Measurements from ENCODE around the gene ZNF385D.

ZNF385D gene

GRCh38 chr3:21670386-21670785, 80.6 kb downstream of the ZNF385D start:
- DNase-seq, result no peak

DNA sequence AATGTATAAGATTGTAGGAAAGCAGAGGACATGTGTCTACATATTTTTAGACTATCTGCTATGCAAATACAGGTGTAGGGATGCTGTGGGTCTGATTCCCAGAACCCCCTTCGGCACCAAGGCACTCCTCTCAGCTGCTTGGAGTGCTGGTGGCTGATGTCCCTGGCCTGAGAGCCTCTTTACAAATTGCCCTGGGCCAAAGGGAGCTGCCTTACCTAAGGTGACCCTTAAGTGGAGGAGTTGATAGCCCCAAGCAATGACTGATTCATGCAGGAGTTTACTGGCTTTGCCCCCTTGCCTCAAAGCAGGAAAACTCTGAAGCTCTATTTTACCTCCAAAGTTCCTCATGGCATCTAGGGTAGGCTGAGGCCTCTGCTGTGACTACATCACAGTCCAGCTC, 83.0 kb downstream of the ZNF385D start:
- no peak for DNase-seq

DNA sequence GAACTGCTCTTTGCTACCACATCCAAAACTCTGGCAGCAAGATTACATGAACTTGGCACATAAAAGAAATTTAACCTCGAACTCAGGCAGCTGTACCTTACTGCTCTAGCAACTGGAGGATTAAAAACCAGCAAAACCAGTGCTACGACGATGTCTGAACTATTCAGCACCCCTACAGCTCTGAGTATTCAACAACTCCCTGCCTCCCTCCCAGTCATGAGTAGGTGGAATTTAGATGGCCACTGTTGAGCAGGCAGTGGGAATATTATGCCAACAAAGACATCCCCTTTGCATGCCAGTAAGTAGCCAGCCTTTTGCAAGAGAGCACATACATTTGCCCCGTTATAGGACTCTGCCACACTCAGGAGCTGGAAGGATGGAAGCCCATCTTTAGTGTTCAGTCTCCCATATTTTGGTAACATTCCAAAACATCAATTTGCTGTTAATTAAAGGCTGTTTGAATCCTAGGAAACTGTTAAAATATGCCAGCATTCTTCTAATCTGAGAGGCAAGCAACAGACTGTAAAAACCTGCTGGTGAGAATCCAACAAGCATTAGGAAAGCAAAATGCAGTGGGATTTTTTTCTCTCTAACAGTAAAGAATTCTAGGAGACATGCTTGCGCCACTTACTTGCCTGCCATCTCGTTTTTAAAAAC, 85.4 kb downstream of the ZNF385D start:
- no peak for DNase-seq

- no peak for DNase-seq
Measured at GRCh38 chr3:21664996-21665395, 86.0 kb downstream of the ZNF385D start.

- DNase-seq, result no peak
Measured at GRCh38 chr3:21662403-21662802, 88.6 kb downstream of the ZNF385D start.

DNA sequence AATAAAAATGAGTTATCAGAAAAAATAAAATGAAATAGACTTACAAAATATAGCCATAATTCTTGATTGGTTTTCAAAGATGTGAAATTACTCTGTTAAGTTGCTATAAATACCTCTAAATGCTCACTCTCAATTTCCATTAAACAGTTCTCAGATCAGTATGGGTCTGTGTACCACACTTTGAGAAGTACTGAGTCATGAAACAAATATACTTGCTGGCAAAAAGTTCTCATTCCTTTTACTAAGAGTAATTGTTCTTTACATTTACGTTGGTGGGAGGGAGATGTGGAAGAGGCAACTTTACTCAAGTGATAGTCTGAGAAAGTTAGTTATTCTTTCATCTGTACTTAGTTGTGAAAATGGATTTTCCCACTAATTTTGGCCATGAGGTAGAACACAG, 96.3 kb downstream of the ZNF385D start:
- DNase-seq, result no peak

DNA sequence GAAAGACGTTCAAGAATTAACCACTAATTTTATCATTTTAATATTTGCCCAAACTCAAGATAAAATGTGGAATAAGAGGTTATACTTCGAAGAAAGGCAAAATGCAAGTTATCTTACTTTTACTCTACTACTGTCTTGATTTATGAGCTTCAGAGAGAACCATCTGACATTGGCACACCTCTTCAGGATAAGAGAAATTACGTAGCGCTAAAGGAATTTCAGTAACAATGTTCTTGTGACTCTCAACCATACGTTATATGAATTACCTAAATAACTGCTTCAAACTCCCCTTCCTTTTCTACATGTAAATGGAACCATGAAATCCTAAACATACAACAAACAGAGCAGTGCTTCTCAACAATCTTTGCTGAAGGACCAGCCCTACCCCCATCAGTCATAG, 96.8 kb downstream of the ZNF385D start:
- no peak for DNase-seq

DNA sequence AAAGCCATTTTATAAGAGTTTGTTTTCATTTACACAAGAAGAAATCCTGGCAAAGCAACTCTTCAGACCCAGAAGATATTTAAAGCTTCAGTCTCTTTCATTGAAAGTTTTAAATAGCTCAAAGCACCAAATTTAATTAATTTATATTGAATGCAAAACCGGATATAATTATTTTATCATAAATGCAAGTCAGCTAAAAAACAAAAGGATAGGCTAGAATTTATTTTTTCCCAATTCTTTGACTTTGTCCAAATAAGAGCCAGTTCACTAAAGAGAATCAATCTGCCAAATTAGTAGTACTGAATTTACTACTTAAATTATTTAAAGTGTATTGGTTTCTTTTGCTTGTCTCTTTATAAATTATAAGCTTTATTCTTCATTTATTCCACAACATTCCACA, 101.5 kb downstream of the ZNF385D start:
- no peak for DNase-seq

DNA sequence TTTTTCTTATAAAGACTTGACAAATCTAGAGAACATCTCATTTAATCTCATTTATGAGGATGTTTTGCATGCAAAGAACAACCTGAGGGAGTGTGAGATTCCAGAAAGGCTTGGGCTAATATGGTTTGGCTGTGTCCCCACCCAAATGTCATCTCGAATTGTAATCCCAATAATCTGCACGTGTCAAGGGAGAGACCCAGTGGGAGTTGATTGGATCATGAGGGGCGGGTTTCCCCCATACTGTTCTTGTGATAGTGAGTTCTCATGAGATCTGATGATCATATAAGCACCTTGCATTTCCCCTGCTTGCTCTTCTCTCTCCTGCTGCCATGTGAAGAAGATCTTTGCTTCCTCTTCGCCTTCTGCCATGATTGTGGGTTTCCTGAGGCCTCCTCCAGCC, 103.0 kb downstream of the ZNF385D start:
- no peak for DNase-seq

DNA sequence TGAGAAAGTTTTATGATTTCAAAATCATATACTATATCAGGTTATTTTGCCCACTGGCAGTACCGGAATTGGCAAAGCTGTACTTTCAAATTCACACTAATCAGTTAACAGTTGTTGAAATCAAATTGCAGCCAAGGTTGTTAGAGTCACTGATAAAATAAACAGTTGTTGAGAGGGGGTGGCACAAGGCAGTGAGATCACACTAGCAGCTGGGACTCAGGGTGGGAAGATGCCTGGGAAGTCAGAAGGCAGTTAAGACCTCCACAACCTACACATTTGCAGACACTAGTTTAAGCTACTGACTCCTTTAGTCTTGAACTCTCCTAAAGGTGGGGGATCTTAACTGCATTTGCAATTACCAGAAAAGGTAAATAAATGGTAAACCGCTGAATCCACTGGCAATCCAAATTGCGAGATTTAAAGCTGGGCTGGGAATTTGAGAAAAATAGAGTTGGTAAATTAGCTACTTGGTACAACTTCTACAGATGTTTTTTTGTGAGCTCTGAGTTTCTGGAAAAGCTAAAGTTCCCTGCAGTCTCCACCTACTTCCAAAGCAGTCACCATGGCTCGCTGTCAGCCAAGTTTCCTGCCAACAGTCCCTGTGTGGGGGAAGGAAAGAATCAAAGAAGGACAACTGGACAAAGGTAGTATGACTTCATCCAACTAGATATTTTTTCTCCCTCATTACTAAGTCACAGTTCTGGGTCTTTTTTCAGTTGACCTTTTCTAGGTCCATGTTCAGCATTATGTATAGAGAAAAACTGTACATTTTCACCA, 105.7 kb downstream of the ZNF385D start:
- DNase-seq, result no peak

- no peak for DNase-seq
Measured at GRCh38 chr3:21644268-21644667, 106.7 kb downstream of the ZNF385D start.

GRCh38 chr3:21643752-21644151, 107.3 kb downstream of the ZNF385D start:
- no peak for DNase-seq

GRCh38 chr3:21642433-21642832, 108.6 kb downstream of the ZNF385D start:
- no peak for DNase-seq

DNA sequence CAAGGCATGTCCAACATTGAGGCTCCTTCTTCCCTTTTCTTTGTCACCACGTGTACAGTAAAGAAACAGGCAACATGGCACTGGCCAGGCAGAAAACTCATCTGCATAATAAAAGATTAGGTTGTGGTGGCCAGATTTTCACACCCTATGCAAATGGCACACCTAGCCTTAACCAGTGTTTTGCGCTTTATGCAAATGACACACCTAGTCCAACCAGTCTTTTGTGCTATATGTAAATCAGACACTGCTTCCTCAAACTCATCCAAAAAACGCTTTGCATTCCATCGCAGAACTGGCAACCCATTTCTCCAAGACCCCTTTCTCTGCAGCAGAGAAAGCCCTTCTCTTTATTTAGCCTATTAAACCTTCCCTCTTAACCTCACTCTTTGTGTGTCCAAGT, 109.1 kb downstream of the ZNF385D start:
- no peak for DNase-seq

DNA sequence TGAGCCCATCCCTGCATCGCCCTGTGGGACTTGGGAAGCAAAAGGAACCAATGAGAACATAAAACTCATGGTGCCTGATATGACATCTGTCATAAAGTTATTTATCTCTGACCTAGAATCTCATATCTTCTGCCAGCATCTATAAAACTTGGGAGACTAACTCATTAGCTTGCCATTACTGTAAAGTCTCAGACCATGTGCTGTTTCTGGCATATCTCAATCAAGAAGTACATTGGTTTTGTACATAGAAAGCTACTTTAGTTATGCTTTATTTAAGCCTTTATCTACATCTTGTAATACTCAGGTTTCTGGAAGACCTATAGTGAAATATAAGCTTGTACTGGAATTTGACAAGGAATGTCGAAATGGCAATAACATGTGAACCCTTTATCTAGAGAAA, 112.5 kb downstream of the ZNF385D start:
- DNase-seq, result no peak

- no peak for DNase-seq
Measured at GRCh38 chr3:21634112-21634511, 116.9 kb downstream of the ZNF385D start.

DNA sequence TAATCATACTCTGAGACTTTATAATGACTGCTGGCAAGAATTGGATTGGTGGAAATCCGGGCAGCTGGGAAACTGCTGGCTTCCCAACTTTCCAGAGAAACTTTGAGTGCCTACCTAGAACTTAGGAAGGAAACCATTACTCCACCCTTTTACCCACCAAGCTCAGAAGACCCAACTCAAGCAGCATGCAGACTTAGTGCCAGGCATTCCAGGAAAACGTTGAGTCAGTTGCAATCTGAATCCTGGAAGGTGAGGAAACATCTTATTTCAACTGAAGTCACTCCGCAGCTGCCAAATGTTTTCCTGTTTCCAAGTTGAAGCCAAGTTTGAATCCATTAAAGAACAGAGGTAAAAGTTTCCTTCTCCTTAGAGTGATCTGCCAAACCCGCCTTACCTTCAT, 126.5 kb downstream of the ZNF385D start:
- no peak for DNase-seq

DNA sequence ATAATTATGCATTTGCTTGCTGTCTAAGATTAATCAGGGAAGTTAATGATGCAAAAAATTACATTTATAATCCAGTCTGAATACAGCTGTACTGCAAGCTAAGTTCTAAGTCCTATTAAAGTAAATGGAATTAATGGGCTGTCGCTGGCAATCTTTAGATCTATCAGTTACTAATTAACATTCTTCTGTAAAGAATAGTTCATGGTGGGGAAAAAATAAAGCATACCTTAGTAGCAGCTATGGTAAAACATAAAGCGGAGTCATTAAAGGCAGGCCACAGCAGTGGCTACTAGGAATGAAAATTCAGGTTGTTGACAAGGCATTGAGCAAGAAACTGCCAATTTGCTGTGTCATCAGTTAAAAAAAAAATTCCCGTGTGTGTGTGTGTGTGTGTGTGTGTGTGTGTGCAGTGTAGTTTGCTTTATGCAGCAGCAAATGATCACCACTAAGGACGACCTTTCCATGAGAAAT, 129.8 kb downstream of the ZNF385D start:
- DNase-seq, result no peak

DNA sequence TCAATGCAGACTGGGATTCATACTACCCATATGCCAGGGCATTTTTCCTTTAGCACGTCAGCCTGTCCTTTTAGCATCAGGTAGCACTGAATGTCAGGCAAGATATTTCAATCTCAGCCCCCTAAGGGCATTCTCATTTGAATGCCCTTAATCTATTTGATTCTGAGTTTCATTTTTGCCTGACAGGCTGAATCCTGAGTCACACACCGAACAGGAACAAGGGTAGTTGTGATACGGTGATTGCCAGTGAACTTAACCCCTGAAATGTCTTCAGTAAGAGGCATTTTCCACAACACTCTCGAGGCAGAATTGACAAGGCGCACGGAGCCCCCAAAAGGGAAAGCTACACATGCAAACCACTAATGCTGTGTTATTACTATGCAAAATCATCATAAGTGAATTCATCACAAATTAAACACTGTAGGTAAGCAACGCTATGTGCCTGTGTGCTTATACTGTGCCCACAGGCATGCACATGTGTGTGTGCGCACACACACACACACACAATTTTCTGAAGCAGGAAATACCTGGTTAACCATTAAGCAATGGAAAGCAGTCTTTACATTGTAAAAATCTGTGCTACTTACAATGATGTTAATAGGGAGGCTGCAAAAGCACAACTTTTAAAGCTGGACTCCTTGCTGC, 130.4 kb downstream of the ZNF385D start:
- DNase-seq, result no peak

GRCh38 chr3:21618695-21619094, 132.3 kb downstream of the ZNF385D start:
- DNase-seq, result no peak

GRCh38 chr3:21613372-21614070, 137.5 kb downstream of the ZNF385D start:
- DNase-seq, result no peak

DNA sequence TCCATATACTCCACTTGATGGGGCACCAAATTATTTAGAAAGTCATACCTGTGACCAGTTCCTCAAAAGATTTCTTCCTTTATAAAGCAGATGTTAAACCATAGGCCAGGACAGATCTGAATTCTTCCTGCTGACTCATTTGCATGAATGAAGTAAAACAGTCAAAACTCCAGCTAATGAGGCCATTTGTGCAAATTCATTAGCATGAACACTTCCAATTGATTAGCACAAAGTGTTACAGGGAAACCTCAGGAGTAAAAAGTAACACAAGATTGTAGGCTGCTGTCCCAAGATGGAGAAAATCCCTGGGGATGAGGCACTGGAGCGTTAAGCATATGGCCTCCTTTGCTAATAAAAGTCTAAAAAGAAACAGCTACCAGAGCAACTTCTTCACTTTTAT, 149.8 kb downstream of the ZNF385D start:
- no peak for DNase-seq

GRCh38 chr3:21599890-21600289, 151.1 kb downstream of the ZNF385D start:
- no peak for DNase-seq

GRCh38 chr3:21592828-21593227, 158.2 kb downstream of the ZNF385D start:
- no peak for DNase-seq
